C1 segment of cervical spinal cord (tissue), 14 donors: Measurements from ENCODE around the gene AMBRA1.

Experiments
- DNase-seq, 14 donors: peaks; one replicate each; lab custom pipeline; 2025; lab: John Stamatoyannopoulos, UW

The AMBRA1 gene

DNA sequence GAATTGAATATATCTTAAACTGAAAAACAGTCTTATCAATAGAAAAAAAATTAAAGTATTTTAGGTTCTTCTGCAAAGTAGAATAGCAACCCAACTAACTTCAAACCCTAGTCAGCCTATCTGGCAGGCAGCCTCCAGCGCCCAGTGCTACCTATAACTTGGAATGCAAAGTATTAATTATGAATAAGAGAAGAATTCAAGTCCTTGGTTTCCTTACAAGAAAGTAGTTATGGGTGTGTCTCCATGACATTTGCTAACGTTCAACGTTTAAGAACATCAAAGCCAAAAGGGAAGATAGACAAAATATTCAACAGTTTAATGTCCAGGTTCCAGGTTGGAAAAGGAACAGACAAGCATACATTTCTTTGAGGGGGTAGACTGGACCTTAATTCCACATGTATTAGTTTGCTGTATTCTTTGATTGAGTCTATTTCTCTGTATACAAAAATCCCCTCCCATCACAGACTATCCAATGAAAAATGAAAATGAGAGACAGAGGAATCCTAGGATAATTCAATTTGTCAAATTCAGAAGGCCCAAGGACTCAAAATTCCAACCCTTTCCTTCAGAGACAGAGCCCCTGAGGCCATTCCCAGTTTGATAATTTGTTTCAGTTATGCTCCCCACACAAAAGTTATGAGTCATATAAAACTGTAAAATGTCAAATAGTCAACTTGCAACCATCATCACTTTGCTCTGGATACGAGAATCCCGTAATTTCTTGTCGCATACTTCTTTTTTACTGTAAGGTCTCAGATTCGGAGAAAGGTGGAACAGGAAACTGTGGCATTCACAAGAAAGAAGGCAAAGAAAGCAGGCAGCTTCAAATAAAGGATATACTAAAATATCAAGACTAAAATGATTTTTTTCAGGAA is 118.5 kb downstream of the AMBRA1 start:
- no peak for DNase-seq

DNA sequence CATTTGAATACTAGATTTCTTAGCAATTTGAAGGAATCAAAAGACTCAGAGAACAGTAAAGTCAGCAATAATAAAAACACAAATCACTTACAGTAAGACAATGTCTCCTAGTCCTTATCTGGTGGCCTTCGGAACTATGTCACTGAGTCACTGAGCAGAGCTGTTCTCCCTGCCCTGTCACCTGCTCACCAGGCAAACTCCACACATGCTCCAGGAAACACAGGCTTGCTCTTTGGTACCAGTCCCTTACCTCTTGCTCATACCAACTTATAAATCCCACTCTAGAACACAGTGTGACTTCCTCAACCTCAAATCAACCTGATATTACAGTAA is 121.2 kb downstream of the AMBRA1 start:
- DNase-seq, result no peak

DNA sequence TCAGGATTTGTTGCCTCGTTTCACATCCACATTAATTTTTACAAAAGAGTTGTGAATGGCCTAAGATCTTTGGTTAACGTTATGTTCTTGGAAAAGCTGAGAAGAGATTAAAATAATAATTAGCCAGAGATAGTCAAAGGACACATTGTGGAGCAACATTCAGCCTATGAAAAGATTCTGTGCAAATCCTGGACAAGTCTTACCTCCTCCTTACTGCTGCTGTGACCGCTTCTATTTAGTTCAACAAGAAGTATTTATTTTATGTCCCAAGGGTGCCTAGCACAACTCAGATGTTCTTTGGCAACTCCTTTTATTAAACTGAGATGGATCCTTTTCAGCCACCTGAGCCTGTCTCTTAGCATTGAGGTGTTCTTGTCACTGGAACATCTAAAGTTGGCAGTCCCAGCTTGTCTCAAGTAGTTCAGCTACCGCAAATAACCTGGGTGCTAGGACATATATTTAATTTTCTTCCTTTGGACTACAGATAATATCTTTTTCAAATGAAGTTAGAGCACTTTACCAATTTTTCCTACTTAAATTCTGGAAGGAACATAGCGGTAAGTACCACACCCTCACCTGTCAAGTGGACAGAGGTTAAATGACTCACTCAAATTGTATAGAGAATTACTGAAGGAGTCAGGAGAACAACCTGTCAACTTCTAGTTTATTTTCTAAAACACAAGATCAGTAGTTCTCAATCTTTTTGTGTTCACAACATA is 121.7 kb downstream of the AMBRA1 start:
- DNase-seq, result no peak

DNA sequence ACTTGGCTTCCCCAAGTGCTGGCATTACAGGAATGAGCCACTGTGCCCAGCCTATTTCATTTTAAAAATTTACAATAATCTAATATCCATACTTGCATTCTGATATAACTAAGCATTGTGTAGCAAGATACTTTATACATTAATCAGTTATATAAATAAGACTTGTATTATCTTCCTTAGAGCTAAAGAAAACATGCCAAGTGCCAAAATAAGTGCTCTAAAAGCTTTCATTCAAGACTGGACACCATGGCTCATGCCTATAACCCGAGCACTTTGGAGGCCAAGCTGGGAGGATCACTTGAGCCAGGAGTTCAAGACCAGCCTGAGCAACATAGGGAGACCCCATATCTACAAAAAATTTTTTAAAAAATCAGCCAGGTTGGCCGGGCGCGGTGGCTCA is 123.9 kb downstream of the AMBRA1 start:
- no peak for DNase-seq

DNA sequence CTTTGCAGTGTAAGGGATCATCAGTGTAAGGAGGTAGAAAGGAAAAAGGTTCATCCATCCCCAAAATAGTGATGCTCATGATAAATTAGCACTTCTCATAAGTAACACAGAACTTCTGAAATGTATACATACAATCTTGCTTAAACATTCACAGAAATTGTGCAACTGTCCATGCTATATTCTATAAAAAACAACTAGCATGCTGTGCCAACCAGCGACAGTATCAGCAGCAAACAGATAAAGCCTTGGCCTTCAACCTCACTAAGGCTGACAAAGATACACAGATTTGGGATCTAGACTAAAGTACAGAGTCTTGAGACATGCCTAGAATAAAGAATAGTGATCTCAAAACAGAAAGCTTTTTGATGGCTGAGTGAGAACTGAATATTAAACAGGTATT is 128.1 kb downstream of the AMBRA1 start:
- no peak for DNase-seq

DNA sequence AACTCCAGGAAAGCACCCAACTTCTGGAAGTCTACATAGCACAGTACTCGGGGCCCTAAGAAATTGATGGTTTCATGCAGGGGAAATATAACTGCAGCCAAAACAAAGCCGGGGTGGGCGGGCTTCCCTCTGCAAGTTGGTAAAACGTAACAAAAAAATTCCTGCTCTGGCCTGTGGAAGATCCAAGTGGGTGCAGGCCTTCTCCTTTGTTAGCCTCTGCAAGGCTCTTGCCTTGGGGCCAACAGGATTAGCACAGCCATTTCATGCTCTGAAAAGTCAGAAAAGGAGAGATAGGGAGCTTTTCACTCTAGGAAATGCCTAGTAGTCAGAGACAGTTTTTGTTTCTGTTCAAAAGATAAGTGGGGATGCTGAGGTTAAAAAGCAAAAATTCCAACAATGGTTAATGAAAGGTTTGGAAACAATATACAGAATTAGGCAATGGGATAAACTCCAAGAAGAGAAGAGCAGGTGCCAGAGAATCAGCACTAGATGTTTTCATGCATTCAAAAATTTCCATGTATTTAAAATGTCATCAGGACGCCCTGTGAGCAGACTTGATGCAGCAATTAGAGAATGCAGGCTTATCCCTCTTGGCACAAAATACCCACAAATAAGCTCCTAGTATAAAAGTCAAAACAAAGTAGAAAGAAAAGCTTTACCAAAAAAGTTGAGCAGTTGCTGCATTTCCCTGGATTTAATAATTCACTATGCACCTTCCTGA is 130.0 kb downstream of the AMBRA1 start:
- DNase-seq, result peak in 2 of 14 donors; percentile 4 to 21

DNA sequence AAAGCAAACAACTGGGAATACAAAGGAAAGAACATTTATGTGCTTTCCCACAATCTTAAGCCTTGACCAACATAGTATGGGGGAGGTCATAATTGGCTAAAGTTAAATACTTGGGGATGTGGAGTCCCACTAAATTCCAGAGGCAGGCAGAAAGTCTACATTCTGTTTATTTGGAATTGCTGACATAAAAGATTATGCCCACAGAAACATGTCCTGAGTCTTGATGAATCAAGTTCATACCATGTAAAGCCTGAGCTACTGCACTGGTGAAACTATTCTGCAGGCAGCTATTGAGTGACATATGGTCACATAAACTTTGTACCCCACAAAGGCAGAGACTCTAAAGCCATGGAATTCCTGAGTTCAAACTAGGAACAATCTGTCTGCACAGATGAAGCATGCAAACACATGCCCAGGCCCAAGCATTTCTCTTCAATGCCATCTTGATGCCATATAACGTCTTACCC is 132.3 kb downstream of the AMBRA1 start:
- no peak for DNase-seq

DNA sequence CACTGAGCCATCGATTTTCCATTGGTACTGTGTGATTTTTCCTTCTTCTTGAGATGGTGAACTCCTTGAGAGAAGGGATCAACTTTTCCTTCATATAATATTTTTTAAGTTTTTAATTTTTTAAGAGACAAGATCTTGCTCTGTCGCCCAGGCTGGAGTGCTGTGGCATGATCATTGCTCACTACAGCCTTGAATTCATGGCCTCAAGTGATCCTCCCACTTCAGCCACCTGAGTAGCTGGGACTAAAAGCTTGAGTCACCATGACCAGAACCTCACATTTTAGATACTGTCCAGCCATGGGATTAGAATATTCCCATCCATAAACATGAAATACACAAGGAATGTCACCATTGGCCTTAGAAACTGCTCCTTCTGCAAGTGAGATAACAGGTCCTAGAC is 135.3 kb downstream of the AMBRA1 start:
- DNase-seq, result no peak

DNA sequence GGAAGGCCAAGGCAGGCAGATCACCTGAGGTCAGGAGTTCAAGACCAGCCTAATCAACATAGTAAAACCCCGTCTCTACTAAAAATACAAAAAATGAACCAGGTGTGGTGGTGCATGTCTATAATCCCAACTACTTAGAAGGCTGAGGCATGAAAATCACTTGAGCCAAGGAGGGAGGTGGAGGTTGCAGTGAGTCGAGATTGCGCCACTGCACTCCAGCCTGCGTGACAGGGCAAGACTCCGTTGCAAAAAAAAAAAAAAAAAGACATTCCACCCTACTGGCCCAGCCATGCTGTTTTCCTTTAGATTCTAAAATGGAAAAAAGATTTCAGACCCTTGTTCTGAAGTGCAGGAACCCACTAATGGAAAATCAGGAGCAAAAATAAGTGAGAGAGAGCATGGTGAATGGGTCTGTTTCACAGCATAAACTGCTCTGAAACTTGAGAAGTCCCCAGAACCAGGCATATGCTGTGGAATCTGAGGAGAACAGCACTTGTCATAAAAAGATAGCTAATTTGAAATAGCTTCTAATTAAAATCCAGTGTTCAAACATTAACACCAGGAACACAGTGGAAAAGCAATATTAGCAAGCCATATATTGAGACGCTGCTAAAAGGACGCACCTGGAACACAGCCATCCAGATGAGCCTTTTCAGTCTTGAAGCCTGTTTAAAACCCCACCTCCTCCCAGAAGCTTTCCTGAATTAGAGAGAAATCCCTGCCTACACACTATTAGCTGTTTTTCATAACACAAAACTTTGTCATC is 136.0 kb downstream of the AMBRA1 start:
- no peak for DNase-seq

DNA sequence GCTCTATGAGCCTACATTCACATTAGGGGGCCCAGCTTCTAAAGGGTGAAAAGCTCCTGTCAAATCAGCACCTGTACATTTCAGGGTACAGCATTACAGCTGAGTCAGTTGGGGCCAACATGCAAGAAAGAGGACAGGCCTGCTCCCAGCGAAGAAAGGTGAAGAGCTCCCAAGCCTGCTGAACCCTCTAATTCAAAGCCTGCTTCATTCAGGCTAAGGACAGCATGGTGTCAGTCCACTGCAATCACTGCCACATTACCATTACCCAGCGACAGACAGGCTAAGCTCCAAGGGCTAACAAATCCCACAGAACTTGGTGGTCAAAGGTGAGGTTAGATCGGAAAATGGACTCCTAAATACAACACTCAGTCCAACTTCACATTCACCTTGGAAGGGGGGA is 136.8 kb downstream of the AMBRA1 start:
- DNase-seq, result no peak

DNA sequence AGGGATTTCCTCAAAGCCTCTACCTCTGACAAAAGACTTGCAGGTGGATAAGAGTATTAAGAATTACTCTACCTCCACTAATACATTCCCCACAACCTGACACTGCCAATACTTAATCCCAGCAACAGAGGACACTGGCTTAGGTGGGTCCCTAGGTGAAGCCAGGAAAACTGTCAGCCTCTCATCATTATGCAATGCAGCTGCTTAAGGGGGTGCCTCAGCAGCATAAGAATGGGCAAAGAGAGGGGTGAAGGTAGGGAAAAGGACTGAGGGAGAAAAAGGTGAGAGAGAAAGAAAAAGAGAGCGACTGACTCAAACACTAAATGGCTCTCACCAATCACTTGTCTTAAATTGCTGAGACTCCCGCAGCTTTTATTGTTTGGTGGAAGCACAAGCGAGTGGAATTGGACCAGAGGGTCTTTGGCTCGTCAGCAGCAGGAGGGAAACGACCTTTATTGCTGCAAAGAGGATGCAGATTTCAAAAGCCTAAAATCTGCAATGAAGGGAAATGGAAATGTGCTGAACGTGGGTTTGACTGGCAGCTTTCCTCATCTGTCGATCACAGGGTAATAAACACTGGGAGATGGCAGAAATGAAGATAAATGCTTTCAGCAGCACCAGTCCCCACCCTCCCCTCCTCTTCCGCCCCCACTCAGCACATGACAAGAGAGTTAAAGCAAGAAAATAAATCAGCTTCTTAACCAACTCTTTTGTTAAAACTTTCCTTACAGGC is 137.4 kb downstream of the AMBRA1 start:
- no peak for DNase-seq

DNA sequence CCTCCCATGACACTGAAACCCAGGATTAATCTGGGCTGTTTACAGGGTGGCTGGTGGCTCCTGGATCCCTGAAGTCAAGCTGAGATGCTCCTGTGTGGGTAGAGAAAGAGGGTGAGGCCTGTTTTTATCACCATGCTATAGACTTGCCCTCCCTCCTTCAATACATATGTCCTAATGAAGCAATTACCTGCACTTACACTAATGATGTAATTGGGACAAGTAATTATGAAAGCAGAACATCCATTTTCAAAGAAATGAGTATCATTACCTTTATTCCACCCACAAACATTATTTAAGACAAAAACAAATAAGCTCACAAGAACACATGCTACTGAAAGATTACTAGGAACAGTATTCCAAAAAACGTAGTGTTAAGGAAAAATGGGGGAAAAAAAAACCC is 138.0 kb downstream of the AMBRA1 start:
- DNase-seq, result no peak

DNA sequence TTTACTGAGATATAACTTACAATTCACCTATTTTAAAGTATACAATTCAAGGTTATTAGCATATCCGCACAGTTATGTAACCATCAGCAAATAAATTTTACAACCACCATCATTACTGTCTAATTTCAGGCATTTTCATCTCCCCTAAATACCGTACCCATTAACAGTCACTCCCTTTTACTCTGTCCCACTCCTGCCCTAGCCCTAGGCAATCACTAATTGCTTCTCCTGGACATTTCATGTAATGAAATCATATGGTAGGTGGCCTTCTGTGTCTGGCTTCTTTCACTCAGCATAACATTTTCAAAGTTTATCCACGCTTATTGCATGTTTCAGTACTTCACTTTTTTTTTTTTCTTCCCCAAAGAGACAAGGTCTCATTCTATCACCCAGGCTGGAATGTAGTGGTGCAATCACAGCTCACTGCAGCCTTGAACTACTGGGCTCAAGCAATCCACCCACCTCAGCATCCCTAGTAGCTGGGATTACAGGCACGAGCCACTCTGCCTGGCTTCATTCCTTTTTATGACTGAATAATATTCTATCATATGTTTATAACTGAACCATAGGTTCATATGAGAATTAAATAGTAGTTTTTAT is 140.8 kb downstream of the AMBRA1 start:
- DNase-seq, result no peak

DNA sequence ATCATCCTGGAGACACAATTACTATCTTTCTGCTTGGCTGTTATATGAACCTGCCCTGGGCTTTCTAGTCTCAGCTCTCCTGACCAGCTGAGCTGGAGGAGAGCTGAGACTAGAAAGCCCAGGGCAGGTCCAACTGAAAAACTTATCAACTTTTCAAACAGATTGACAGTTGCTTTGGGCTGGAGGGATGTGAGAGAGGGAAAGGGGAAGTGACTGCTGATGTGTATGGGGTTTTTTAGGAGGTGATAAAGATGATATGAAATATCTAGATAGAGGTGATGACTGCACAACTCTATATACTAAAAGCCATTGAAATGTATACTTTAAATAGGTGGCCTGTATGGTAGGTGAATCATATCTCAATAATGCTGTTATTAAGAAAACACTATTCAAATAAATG is 142.1 kb downstream of the AMBRA1 start:
- DNase-seq, result no peak

DNA sequence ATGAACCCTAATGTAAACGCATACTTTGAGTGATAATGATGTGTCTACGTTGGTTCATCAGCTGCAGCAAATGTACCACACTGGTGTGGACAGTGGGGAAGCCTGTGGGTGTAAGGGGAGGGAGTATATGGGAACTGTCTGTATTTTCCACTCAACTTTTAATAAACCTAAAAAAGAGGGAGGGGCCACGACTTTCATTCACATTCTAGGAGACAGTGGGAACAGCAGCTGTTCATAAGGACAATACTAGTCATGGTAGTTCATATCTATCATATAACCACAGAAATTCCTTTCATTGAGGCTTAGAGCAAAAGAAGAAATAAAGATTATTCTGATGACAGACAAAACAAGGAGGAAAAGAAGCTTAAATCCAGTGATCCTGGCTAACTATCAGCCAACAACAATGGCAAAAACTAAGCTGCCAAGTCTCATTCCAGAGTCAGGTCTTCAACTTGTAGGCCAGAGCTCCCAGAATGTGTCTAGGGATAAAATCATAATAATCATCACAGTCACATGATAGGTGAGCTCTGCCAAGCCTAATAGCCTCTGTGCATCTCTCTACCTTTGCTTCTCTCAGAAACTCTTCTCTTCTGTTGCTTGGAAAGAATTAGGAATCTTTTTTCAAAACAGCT is 142.9 kb downstream of the AMBRA1 start:
- DNase-seq, result no peak

DNA sequence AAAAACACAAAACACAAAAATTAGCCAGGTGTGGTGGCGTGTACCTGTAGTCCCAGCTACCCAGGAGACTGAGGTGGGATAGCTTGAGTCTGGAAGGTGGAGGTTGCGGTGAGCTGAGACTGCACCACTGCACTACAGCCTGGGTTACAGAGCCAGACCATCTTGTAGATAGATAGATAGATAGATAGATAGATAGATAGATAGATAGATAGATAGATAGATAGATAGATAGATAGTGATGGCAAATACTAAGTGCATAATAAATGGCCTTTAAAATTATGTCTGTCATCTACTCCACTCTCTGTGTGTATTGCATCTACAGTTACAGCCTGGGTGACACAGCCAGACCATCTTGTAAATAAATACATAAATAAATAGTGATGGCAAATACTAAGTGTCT is 146.3 kb downstream of the AMBRA1 start:
- no peak for DNase-seq

DNA sequence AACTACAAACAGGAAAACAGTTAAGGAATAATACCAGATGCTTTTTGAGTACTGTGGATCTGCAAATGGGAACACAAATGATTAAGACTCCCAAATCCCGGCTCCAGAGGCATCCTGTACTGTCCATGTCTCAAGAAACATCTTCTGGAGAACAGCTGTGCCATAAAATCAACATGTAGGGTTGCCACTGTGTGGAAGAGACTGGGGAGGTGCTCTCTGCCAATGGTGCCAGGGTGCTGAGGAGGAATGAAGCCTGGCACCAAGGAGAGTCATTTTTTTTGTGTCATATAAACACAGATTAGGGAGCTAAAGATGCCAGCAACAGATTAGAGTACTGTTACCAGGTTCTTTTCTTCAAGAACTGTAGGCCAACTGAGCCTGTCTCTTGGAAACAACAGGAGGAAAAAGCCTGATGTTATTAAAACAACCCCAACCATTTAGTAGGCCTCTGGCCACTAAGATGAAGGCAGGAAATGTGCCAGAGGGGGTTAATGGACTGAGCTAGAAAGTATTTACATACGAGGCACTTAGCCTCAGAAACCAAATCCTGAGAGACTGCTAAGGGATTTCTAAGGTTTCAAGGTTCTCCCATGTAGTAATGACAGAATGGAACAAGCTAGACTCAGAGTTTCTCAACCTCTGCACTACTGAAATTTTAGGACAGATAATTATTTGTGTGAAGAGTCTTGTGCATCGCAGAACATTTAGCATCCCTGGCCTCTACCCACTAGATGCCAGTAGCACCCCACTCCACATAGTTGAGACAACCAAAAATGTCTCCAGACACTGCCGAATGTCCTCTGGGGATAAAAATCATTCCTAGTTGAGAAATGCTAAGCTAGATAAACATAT is 147.7 kb downstream of the AMBRA1 start:
- DNase-seq, result peak in 2 of 14 donors; percentile 9 to 11

DNA sequence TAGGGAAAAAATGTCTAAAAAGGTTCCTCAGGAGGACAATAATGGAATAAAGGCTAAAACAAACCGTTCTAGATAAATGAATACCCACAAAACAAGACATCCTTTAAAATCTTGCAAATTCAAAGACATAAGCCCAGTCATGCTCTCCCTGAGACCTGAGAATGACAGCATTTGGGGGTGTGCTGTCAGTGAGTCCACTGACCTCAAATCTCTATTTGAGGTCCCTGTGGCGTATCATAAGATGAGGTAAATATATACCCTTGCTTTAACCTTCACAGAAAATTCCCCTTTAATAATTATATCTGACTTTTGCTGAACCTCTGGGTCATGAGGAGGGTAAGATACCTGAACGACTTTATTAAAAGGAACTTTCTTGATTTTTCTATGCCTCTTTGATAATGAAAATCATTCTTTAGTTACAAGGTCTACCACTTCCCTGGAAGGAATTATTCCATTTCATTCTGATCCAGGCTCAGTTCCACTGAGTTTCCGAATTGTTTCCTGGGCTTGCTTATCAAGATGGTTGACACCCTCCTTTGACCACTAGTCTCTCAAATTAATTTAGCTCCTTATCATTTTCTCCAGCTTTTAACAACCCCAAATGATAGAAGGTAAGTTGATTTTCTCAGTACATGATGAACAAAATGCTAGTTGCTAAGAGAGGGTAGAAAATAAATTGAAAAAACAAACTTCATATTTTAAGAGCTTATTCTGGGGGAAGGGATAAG is 148.5 kb downstream of the AMBRA1 start:
- no peak for DNase-seq
